Chondrocyte (in vitro differentiated cells): ENCODE results near the gene TPO. TPM values are rescaled to one million over a fixed set of nuclear protein-coding genes. Genes with fewer than 3 reads are reported as not detected.

ENCODE experiments used
- DNase-seq: peaks from one replicate; pipeline ENCODE4 v3.0.0; 2021; ENCODE audit warnings: mixed read lengths, low spot score
- H3K27ac Mint-ChIP-seq: one replicate; pipeline ENCODE4 v1.8.0; 2021; ENCODE audit warnings: mild to moderate bottlenecking, moderate library complexity, mixed read lengths; ENCODE audit not compliant: unreplicated experiment
- H3K27me3 Mint-ChIP-seq: 2 replicates; pipeline ENCODE4 v1.8.0; 2021; ENCODE audit warnings: low read depth, mixed read lengths
- H3K36me3 Mint-ChIP-seq: 2 replicates; pipeline ENCODE4 v1.8.0; 2021; ENCODE audit warnings: low read depth, mixed read lengths
- H3K4me1 Mint-ChIP-seq: 2 replicates; pipeline ENCODE4 v1.8.0; 2021; ENCODE audit warnings: low read depth, mild to moderate bottlenecking, mixed read lengths
- H3K4me3 Mint-ChIP-seq: one replicate; pipeline ENCODE4 v1.8.0; 2021; ENCODE audit warnings: mild to moderate bottlenecking, moderate library complexity, mixed read lengths; ENCODE audit not compliant: unreplicated experiment
- H3K9me3 Mint-ChIP-seq: 2 replicates; pipeline ENCODE4 v1.8.0; 2021; ENCODE audit warnings: low read depth, mixed read lengths
- total RNA-seq: library from RNA; stranded (reverse); gene quantifications from 3 replicates; pipeline ENCODE4 v1.2.1, GENCODE V29; 2021
- TF ChIP-seq, protein P1 (sequence below): fragments of 200-600 bp; sonication (generic); IDR thresholded peaks from 2 replicates; pipeline ENCODE4 v1.5.0; 2021; ENCODE audit warnings: antibody characterized with exemption, mild to moderate bottlenecking, moderate library complexity

The TPO gene
- total RNA-seq, 1 donor from 2014 or later, result not detected

DNA sequence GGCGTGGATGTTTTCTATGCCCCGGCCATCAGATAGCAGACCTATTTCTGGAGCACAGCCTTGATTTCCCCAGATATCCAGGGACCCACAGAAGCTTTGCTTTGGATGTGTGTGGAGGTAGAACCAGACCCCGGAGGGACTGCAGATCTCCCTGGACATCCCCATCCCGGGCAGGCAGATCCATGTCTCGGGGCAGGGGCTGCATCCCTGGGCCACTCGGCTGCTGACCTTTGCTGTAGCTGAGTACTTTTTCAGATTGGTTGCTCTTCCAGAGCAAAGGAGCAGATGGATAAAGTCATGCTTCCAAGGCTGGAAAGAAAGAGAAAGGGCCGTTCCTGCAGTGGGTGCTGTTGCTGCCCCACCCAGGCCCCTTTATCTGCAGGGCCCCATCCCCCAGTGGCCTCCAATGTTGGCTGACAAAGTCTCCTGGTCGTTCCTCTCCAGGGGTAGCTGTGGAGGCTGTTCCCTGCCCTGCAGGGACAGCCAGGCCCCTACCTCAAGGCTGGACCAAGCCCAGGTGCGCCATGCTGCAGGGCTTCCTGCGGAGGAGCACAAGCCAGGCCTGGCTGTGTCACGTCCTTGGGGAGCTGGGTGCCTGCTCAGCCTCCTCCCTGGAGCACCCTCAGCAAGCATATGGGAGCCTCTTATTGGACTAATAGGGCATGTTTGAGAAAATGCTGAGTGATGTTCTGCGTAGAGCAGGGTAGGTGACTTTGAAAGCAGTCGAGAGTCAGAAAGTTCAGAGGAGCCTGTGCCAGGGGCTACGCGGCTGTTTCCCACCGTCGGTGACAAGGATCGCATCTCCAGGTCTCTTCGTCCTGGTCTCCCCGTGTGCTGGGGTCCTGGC is 68.4 kb downstream of the TPO start:
- peaks cover 13% of the 10 kb centered on the region for H3K27me3 Mint-ChIP-seq
- no peaks in the 10 kb centered on the region for H3K4me1 Mint-ChIP-seq
- TF ChIP-seq, protein P1, sequence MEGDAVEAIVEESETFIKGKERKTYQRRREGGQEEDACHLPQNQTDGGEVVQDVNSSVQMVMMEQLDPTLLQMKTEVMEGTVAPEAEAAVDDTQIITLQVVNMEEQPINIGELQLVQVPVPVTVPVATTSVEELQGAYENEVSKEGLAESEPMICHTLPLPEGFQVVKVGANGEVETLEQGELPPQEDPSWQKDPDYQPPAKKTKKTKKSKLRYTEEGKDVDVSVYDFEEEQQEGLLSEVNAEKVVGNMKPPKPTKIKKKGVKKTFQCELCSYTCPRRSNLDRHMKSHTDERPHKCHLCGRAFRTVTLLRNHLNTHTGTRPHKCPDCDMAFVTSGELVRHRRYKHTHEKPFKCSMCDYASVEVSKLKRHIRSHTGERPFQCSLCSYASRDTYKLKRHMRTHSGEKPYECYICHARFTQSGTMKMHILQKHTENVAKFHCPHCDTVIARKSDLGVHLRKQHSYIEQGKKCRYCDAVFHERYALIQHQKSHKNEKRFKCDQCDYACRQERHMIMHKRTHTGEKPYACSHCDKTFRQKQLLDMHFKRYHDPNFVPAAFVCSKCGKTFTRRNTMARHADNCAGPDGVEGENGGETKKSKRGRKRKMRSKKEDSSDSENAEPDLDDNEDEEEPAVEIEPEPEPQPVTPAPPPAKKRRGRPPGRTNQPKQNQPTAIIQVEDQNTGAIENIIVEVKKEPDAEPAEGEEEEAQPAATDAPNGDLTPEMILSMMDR, result no peak
- H3K36me3 Mint-ChIP-seq, result no peaks in the 10 kb centered on the region
- no peak overlapping the region for H3K4me3 Mint-ChIP-seq
- peaks cover 6% of the 10 kb centered on the region for H3K9me3 Mint-ChIP-seq
- H3K27ac Mint-ChIP-seq, result no peak overlapping the region
- DNase-seq, result peak; percentile 72

- Mint-ChIP-seq H3K4me1 (no peaks in the 10 kb centered on the region), H3K27me3 (peaks cover 13% of the 10 kb centered on the region), H3K27ac (no peak overlapping the region), H3K9me3 (peaks cover 6% of the 10 kb centered on the region), H3K36me3 (no peaks in the 10 kb centered on the region), H3K4me3 (no peak overlapping the region)
- TF ChIP-seq, protein P1, result no peak
- peak; percentile 59 for DNase-seq
These were observed 69.0 kb downstream of the TPO start for GRCh38 chr2:1482253-1482675.

GRCh38 chr2:1482981-1483380 is 69.7 kb downstream of the TPO start:
- Mint-ChIP-seq H3K9me3 (peaks cover 6% of the 10 kb centered on the region), H3K4me1 (no peaks in the 10 kb centered on the region), H3K27me3 (peaks cover 13% of the 10 kb centered on the region), H3K36me3 (no peaks in the 10 kb centered on the region), H3K27ac (no peak overlapping the region), H3K4me3 (no peak overlapping the region)
- TF ChIP-seq, protein P1, result no peak
- DNase-seq, result peak; percentile 35

DNA sequence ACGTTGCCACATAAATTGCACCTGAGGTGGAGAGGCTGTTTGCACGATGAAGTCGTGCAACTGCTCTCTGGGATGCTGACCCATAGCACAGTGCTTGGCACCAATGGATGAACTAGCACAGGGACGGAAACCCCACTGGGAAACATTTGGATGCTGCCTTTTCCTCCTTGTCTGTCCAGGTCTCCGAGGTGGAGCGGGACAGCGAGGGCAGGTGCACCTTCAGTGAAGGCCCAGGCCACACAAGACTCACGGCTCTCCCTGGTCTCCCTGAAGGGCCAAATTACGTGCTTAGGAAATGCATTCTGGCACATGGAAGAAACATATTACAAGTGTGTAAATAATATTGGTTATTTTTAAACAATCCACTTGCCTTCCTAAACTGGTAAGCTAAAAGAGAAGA is 70.3 kb downstream of the TPO start:
- TF ChIP-seq, protein P1, result no peak
- Mint-ChIP-seq H3K27ac (no peak overlapping the region), H3K4me3 (no peak overlapping the region), H3K27me3 (peaks cover 13% of the 10 kb centered on the region), H3K4me1 (no peaks in the 10 kb centered on the region), H3K9me3 (peaks cover 6% of the 10 kb centered on the region), H3K36me3 (no peaks in the 10 kb centered on the region)
- DNase-seq, result peak; percentile 67

DNA sequence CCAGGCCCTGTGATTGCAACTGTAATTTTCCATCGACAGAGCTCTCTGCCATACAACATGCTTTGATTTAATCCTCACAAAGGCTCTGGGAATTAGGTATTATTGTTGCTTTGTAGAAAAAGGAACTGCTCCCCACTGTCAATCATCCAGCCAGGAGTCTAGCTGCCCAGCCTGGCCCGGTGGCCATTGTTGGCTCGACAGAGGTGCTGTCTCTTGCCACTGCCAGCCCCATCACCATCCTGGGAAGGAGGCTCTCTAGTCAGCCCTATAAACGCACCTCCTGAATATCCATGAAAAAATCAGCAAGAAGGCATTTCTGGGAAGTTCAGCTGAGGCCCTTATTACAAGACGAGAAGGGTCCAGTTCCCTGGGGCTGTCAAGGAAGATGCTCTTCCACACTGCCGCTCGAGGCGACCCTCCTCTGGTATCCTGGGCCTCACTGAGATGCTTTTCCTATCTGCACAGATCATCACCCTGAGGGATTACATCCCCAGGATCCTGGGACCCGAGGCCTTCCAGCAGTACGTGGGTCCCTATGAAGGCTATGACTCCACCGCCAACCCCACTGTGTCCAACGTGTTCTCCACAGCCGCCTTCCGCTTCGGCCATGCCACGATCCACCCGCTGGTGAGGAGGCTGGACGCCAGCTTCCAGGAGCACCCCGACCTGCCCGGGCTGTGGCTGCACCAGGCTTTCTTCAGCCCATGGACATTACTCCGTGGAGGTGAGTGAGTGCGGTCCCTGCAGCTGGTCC is 71.0 kb downstream of the TPO start:
- TF ChIP-seq, protein P1, result no peak
- H3K27me3 Mint-ChIP-seq, result peaks cover 11% of the 10 kb centered on the region
- no peaks in the 10 kb centered on the region for H3K4me1 Mint-ChIP-seq
- H3K9me3 Mint-ChIP-seq, result peaks cover 6% of the 10 kb centered on the region
- no peak overlapping the region for H3K27ac Mint-ChIP-seq
- no peak overlapping the region for H3K4me3 Mint-ChIP-seq
- H3K36me3 Mint-ChIP-seq, result no peaks in the 10 kb centered on the region
- peak; percentile 90 for DNase-seq
